GM12878 (cell line): ENCODE data around the gene ZNF546. TPM values are rescaled to one million over a fixed set of nuclear protein-coding genes. Genes with fewer than 3 reads are reported as not detected.
A peak's percentile ranks its signal among the peaks of the same experiment; 100 is the strongest.

ENCODE experiments used
- ATAC-seq: fragments of 200-7000 bp; cut with Tn5 transposase; 3 replicates; pipeline ENCODE4 v1.9.1; 2020; ENCODE audit warnings: mild to moderate bottlenecking, moderate library complexity
- BruUV-seq: library from RNA; stranded (reverse); fragments of 400-500 nt; replicated peaks from 2 replicates; lab custom pipeline; 2021; lab: Mats Ljungman, UMichigan
- CTCF ChIA-PET: fragments of 300-600 bp; sonication (Branson Sonifier 250); formaldehyde crosslinking; extraction: SDS; loops from one replicate; lab custom pipeline; 2021; ENCODE audit warnings: inconsistent platforms; lab: Yijun Ruan, JAX
- POLR2A ChIA-PET: fragments of 350-600 bp; formaldehyde crosslinking; extraction: SDS; loops from one replicate; lab custom pipeline; 2021; ENCODE audit warnings: inconsistent platforms; lab: Charles Lee
- RAD21 ChIA-PET: fragments of 300-600 bp; sonication (Branson Sonifier 250); formaldehyde crosslinking; loops from one replicate; lab custom pipeline; 2023; ENCODE audit warnings: antibody characterized with exemption; ENCODE audit not compliant: unreplicated experiment; lab: Charles Lee
- SMC1A ChIA-PET: fragments of 300-600 bp; sonication (Branson Sonifier 250); formaldehyde crosslinking; loops from one replicate; lab custom pipeline; 2023; ENCODE audit not compliant: unreplicated experiment, uncharacterized antibody; lab: Charles Lee
- DNase-seq: peaks from one replicate; pipeline ENCODE4 v3.0.0-alpha.2; 2011; ENCODE audit warnings: low read depth, low spot score
- FAIRE-seq: peaks from 3 replicates; lab custom pipeline; 2011; peaks lifted over from hg19 to GRCh38; lab: Jason Lieb, UNC
- H2AFZ ChIP-seq: 2 replicates; pipeline ENCODE4 v1.6.0; 2011; ENCODE audit warnings: low read depth, low read length, control low read depth; ENCODE audit not compliant: control insufficient read depth
- H3K27ac ChIP-seq: 2 replicates; pipeline ENCODE4 v1.5.1; 2011; ENCODE audit warnings: control low read depth; ENCODE audit not compliant: control insufficient read depth, insufficient read depth
- H3K27me3 ChIP-seq, 2 experiments: replicated peaks in 1 of 2; 2 replicates each; pipeline versions ENCODE4 v1.6.0 to v1.6.1; 2011; ENCODE audit warnings: low read length in 1 of 2; ENCODE audit not compliant: control insufficient read depth in 2 of 2, insufficient read depth in 2 of 2
- H3K36me3 ChIP-seq, 2 experiments: 2 replicates each; pipeline ENCODE4 v1.5.1; 2011; ENCODE audit warnings: low read length in 1 of 2; ENCODE audit not compliant: control insufficient read depth in 2 of 2, insufficient read depth in 2 of 2
- H3K4me1 ChIP-seq: 2 replicates; pipeline ENCODE4 v1.6.1; 2011; ENCODE audit warnings: mild to moderate bottlenecking, low read length, moderate library complexity, mixed read lengths; ENCODE audit not compliant: control insufficient read depth, insufficient read depth
- H3K4me2 ChIP-seq: 2 replicates; pipeline ENCODE4 v1.6.0; 2011; ENCODE audit warnings: control low read depth; ENCODE audit not compliant: control insufficient read depth, insufficient read depth
- H3K4me3 ChIP-seq: fragments of 200-600 bp; sonication (generic); 2 replicates; pipeline ENCODE4 v1.5.1; 2016
- H3K79me2 ChIP-seq: 2 replicates; pipeline ENCODE4 v1.6.0; 2011; ENCODE audit warnings: low read length; ENCODE audit not compliant: control insufficient read depth, insufficient read depth
- H3K9ac ChIP-seq: 2 replicates; pipeline ENCODE4 v1.8.0; 2011; ENCODE audit warnings: low read length, control low read depth, mixed read lengths; ENCODE audit not compliant: control insufficient read depth, insufficient read depth
- H3K9me3 ChIP-seq: replicated peaks from 3 replicates; pipeline ENCODE4 v1.5.1; 2011; ENCODE audit warnings: mild to moderate bottlenecking, low read length; ENCODE audit not compliant: control insufficient read depth, insufficient read depth
- H4K20me1 ChIP-seq: 2 replicates; pipeline ENCODE4 v1.6.0; 2011; ENCODE audit not compliant: control insufficient read depth, insufficient read depth
- CBFB ChIP-seq: IDR thresholded peaks from 2 replicates; pipeline ENCODE4 v1.6.1; 2016; ENCODE audit warnings: antibody characterized with exemption, low read depth
- CBX3 ChIP-seq: fragments of 200-600 bp; sonication (generic); IDR thresholded peaks from 2 replicates; pipeline ENCODE4 v1.6.1; 2016; ENCODE audit warnings: low read depth, borderline replicate concordance
- CBX5 ChIP-seq: sonication (generic); IDR thresholded peaks from 2 replicates; pipeline ENCODE4 v1.6.1; 2016; ENCODE audit warnings: low read depth, moderate library complexity, mild to moderate bottlenecking, inconsistent platforms
- CEBPB ChIP-seq, 2 experiments: fragments of 150-350 bp in 1 of 2; IDR thresholded peaks; 2 replicates each; pipeline ENCODE4 v1.6.1; 2012 to 2014; ENCODE audit warnings: low read depth in 2 of 2, low read length in 2 of 2, borderline replicate concordance in 1 of 2, inconsistent platforms in 1 of 2
- CREB1 ChIP-seq: IDR thresholded peaks from 2 replicates; pipeline ENCODE4 v1.6.1; 2012; ENCODE audit warnings: low read depth, mild to moderate bottlenecking, inconsistent platforms
- RBBP5 ChIP-seq: fragments of 200-600 bp; sonication (generic); conservative IDR thresholded peaks from 2 replicates; pipeline ENCODE4 v1.6.1; 2016
- SMAD5 ChIP-seq: IDR thresholded peaks from 2 replicates; pipeline ENCODE4 v1.6.1; 2016; ENCODE audit warnings: antibody characterized with exemption, low read depth
- TBL1XR1 ChIP-seq: IDR thresholded peaks from 2 replicates; pipeline ENCODE4 v1.6.1; 2012; ENCODE audit warnings: low read depth, low read length, improper control_type of control experiment
- TCF3 ChIP-seq: IDR thresholded peaks from 2 replicates; pipeline ENCODE4 v1.6.1; 2012; ENCODE audit warnings: low read depth, mild to moderate bottlenecking, low read length, borderline replicate concordance; ENCODE audit not compliant: insufficient read depth
- TCF7 ChIP-seq: IDR thresholded peaks from 2 replicates; pipeline ENCODE4 v1.6.1; 2014; ENCODE audit warnings: antibody characterized with exemption, borderline replicate concordance
- ZNF384 ChIP-seq: IDR thresholded peaks from 2 replicates; pipeline ENCODE4 v1.6.1; 2012; ENCODE audit warnings: low read depth, mild to moderate bottlenecking, low read length, improper control_type of control experiment, borderline replicate concordance
- WGBS: methylation state at CpG from one replicate; pipeline ENCODE4 v1.1.6; 2016; ENCODE audit warnings: low lambda C conversion rate; ENCODE audit not compliant: insufficient replicate concordance, insufficient coverage; ENCODE audit errors: missing lambda C conversion rate; 5-methylcytosine and 5-hydroxymethylcytosine counted together
- in situ Hi-C: fragments of 300-500 bp; cut with MboI; formaldehyde crosslinking; loops from 9 replicates; pipeline ENCODE4 v1.14.3; 2018; ENCODE audit warnings: mixed read lengths
- intact Hi-C: fragments of 100-400 bp; cut with micrococcal nuclease; formaldehyde crosslinking; loops from one replicate; pipeline ENCODE4 v1.14.2; 2022; ENCODE audit not compliant: unreplicated experiment
- polyA plus RNA-seq, 11 experiments: library from polyadenylated mRNA; depleted of rRNA in 4 of 11; unstranded in 6 of 11; stranded (reverse) in 5 of 11; fragments of >200 nt; fragmentation: Nextera tagmentation in 4 of 11; fragmentation: Illumina TruSeq in 1 of 11; extraction: Ambion mirVana in 4 of 11; extraction: Trizol in 1 of 11; gene quantifications; 1 replicate in 1 of 11; 2 replicates in 10 of 11; pipeline versions ENCODE4 v1.2.1 to v1.2.3, GENCODE V29; 2011 to 2016; ENCODE audit warnings: inconsistent platforms in 2 of 11, missing spikeins in 2 of 11, low read depth in 1 of 11
- total RNA-seq, 4 experiments: library from RNA; depleted of rRNA in 3 of 4; stranded (reverse); fragments of >200 nt in 3 of 4; fragmentation: Illumina TruSeq in 1 of 4; extraction: Trizol in 1 of 4; gene quantifications; 2 replicates each; pipeline versions ENCODE4 v1.2.1 to v1.2.3, GENCODE V29; 2013 to 2021
- TF ChIP-seq, protein P1 (sequence below): fragments of 450-650 bp; IDR thresholded peaks from 2 replicates; pipeline ENCODE4 v1.6.1; 2016; ENCODE audit warnings: mild to moderate bottlenecking, moderate library complexity, borderline replicate concordance

ZNF546 gene
- total and polyA plus RNA-seq, 10 of the 15 experiments (the other 5 are each of a cell fraction or from before 2014, with no cell fraction given): 0.88 to 4.1 (median 2.4) TPM

- CTCF ChIA-PET: interaction anchor here (0.7 to 4.3 kb wide), 32 partner anchors 8 to 297 kb away, joined by 3 to 84 read pairs (median 12); partner anchors contain the start of genes FBL, ZNF546 and ZNF780A
- DNase-seq: no peak
- peak overlapping the region; percentile 89 for H3K27ac ChIP-seq
Observed at GRCh38 chr19:39971380-39972035, 25.4 kb upstream of the ZNF546 start.

More at GRCh38 chr19:39971380-39972035, 25.4 kb upstream of the ZNF546 start:
- H3K9me3 ChIP-seq: no peaks in the 10 kb centered on the region; the same call in 2 of the 3 replicates
- TF ChIP-seq RBBP5 (no peak), TBL1XR1 (no peak), CBX3 (no peak), CEBPB (IDR thresholded peaks at IDR 0.05; ENCODE audit: borderline replicate concordance in 1 of 2, low read depth in 2 of 2, low read length in 2 of 2) (no peak), CBX5 (no peak), SMAD5 (no peak), TCF7 (no peak), TCF3 (no peak), ZNF384 (no peak), CREB1 (no peak), CBFB (no peak)
- TF ChIP-seq, protein P1, sequence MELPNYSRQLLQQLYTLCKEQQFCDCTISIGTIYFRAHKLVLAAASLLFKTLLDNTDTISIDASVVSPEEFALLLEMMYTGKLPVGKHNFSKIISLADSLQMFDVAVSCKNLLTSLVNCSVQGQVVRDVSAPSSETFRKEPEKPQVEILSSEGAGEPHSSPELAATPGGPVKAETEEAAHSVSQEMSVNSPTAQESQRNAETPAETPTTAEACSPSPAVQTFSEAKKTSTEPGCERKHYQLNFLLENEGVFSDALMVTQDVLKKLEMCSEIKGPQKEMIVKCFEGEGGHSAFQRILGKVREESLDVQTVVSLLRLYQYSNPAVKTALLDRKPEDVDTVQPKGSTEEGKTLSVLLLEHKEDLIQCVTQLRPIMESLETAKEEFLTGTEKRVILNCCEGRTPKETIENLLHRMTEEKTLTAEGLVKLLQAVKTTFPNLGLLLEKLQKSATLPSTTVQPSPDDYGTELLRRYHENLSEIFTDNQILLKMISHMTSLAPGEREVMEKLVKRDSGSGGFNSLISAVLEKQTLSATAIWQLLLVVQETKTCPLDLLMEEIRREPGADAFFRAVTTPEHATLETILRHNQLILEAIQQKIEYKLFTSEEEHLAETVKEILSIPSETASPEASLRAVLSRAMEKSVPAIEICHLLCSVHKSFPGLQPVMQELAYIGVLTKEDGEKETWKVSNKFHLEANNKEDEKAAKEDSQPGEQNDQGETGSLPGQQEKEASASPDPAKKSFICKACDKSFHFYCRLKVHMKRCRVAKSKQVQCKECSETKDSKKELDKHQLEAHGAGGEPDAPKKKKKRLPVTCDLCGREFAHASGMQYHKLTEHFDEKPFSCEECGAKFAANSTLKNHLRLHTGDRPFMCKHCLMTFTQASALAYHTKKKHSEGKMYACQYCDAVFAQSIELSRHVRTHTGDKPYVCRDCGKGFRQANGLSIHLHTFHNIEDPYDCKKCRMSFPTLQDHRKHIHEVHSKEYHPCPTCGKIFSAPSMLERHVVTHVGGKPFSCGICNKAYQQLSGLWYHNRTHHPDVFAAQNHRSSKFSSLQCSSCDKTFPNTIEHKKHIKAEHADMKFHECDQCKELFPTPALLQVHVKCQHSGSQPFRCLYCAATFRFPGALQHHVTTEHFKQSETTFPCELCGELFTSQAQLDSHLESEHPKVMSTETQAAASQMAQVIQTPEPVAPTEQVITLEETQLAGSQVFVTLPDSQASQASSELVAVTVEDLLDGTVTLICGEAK: no peak
- TF ChIP-seq, all 136 proteins: peak for 0
- Histone ChIP-seq H4K20me1 (no peaks in the 10 kb centered on the region), H3K36me3 (peaks cover 12 to 26% of the 10 kb centered on the region in 2 experiments), H2AFZ (peak overlapping the region; percentile 82), H3K9ac (peak overlapping the region; percentile 97), H3K4me3 (peak overlapping the region; percentile 93), H3K4me2 (peak overlapping the region; percentile 53), H3K27me3 (no peaks in the 10 kb centered on the region), H3K79me2 (peaks cover 20% of the 10 kb centered on the region), H3K4me1 (peaks cover 10% of the 10 kb centered on the region; the same call in 1 of the 2 replicates)
- no peak for FAIRE-seq
- in situ Hi-C loops (no loop called here), intact Hi-C loops (loop anchor here (2.0 to 10.0 kb wide), 4 partner anchors 31 to 294 kb away; no protein-coding TSS in a partner anchor)
- SMC1A ChIA-PET: interaction anchor here (0.9 to 4.1 kb wide), 33 partner anchors 7 to 298 kb away, joined by 3 to 115 read pairs (median 9); partner anchors contain the start of genes DYRK1B, FBL, ZNF546 and ZNF780B
- POLR2A ChIA-PET: interaction anchor here (0.6 to 2.7 kb wide), 13 partner anchors 9 to 297 kb away, joined by 3 to 33 read pairs (median 7); partner anchors contain the start of genes FBL, ZNF546 and ZNF780A
- TSS peak; percentile 77 for BruUV-seq
- ATAC-seq: no peak
- RAD21 ChIA-PET: interaction anchor here (0.6 to 3.9 kb wide), 32 partner anchors 8 to 642 kb away, joined by 3 to 73 read pairs (median 12); partner anchors contain the start of genes DYRK1B, FBL, ZNF546 and ZNF780A
- WGBS: 4% methylated on average over 21 of the region's 21 CpGs
